Measurements from ENCODE around the gene EBP.
"Not testable (repeated sequence)": the region's sequence is repeated elsewhere in the genome, so short reads cannot be mapped to it uniquely, and the experiment has no call there.

EBP gene

GRCh38 chrX:48493890-48494364 lies 27.7 kb upstream of the EBP start:
- DNase-seq (ENCODE audit: low read depth in 2 of 2) = no peak

GRCh38 chrX:48496660-48497059 lies 24.9 kb upstream of the EBP start:
- no peak for DNase-seq (ENCODE audit: low read depth in 2 of 2)

- DNase-seq (ENCODE audit: low read depth in 2 of 2) = no peak
These were observed 23.7 kb upstream of the EBP start for GRCh38 chrX:48497871-48498270.

- DNase-seq (ENCODE audit: low read depth in 2 of 2) = no peak
These were observed 23.2 kb upstream of the EBP start for GRCh38 chrX:48498374-48498809.

GRCh38 chrX:48504261-48504660 lies 17.3 kb upstream of the EBP start:
- no peak for DNase-seq (ENCODE audit: low read depth in 2 of 2)

- no peak for DNase-seq (ENCODE audit: low read depth in 2 of 2)
These were observed 16.1 kb upstream of the EBP start for GRCh38 chrX:48505481-48505880.

GRCh38 chrX:48507246-48507645 lies 14.4 kb upstream of the EBP start:
- DNase-seq (ENCODE audit: low read depth in 2 of 2) = no peak

- peak; percentile 56 to 65 for DNase-seq (ENCODE audit: low read depth in 2 of 2)
These were observed 13.0 kb upstream of the EBP start, which contains the start of gene PORCN for GRCh38 chrX:48508400-48509244. TSS of gene PORCN (plus strand) at chrX:48508992. CDS start at chrX:48509821, 829 bp downstream.

GRCh38 chrX:48509245-48509590 lies 12.4 kb upstream of the EBP start:
- DNase-seq (ENCODE audit: low read depth in 2 of 2) = no peak

GRCh38 chrX:48509619-48510018 lies 12.0 kb upstream of the EBP start:
- DNase-seq (ENCODE audit: low read depth in 2 of 2) = no peak

- no peak for DNase-seq (ENCODE audit: low read depth in 2 of 2)
These were observed 10.0 kb upstream of the EBP start for GRCh38 chrX:48511560-48511959.

GRCh38 chrX:48512371-48512935 lies 9.2 kb upstream of the EBP start:
- DNase-seq (ENCODE audit: low read depth in 2 of 2) = no peak

- no peak for DNase-seq (ENCODE audit: low read depth in 2 of 2)
These were observed 7.9 kb upstream of the EBP start for GRCh38 chrX:48513670-48514069.

GRCh38 chrX:48514126-48514806 lies 7.3 kb upstream of the EBP start:
- no peak for DNase-seq (ENCODE audit: low read depth in 2 of 2)

GRCh38 chrX:48514868-48515460 lies 6.6 kb upstream of the EBP start:
- no peak for DNase-seq (ENCODE audit: low read depth in 2 of 2)

- DNase-seq (ENCODE audit: low read depth in 2 of 2) = no peak
These were observed 5.8 kb upstream of the EBP start for GRCh38 chrX:48515842-48516241.

GRCh38 chrX:48516285-48516684 lies 5.3 kb upstream of the EBP start:
- DNase-seq (ENCODE audit: low read depth in 2 of 2) = no peak

- no peak for DNase-seq (ENCODE audit: low read depth in 2 of 2)
These were observed 4.6 kb upstream of the EBP start for GRCh38 chrX:48516987-48517386.

- DNase-seq (ENCODE audit: low read depth in 2 of 2) = not testable (repeated sequence)
These were observed 2.1 kb upstream of the EBP start for GRCh38 chrX:48519481-48519880.

- no peak for DNase-seq (ENCODE audit: low read depth in 2 of 2)
These were observed 1.2 kb upstream of the EBP start for GRCh38 chrX:48520455-48520854.

- no peak for DNase-seq (ENCODE audit: low read depth in 2 of 2)
These were observed 644 bp upstream of the EBP start for GRCh38 chrX:48520976-48521352.

- DNase-seq (ENCODE audit: low read depth in 2 of 2) = no peak
These were observed 683 bp downstream of the EBP start for GRCh38 chrX:48522291-48522690.
